Keratinocyte (primary cell): ENCODE measurements around the gene CFAP45. TPM values are rescaled to one million over a fixed set of nuclear protein-coding genes. Genes with fewer than 3 reads are reported as not detected.

Source experiments
- DNase-seq: peaks from one replicate; pipeline ENCODE4 v3.0.0-alpha.2; 2011; ENCODE audit warnings: low read depth, missing footprints, low spot score
- FAIRE-seq: peaks from 2 replicates; lab custom pipeline; 2011; peaks lifted over from hg19 to GRCh38; lab: Jason Lieb, UNC
- H2AFZ ChIP-seq: 2 replicates; pipeline ENCODE4 v1.6.0; 2012; ENCODE audit warnings: low read length, control low read depth, inconsistent platforms; ENCODE audit not compliant: control insufficient read depth
- H3K27ac ChIP-seq: 2 replicates; pipeline ENCODE4 v1.5.1; 2011; ENCODE audit warnings: low read length; ENCODE audit not compliant: control insufficient read depth, insufficient read depth
- H3K27me3 ChIP-seq: 3 replicates; pipeline ENCODE4 v1.6.0; 2011; ENCODE audit warnings: low read length; ENCODE audit not compliant: control insufficient read depth, insufficient read depth; ENCODE audit errors: extremely low read depth
- H3K36me3 ChIP-seq, 2 experiments: 2 replicates in 1 of 2; 3 replicates in 1 of 2; pipeline ENCODE4 v1.5.1; 2011; ENCODE audit warnings: low read length in 2 of 2, mild to moderate bottlenecking in 1 of 2; ENCODE audit not compliant: control insufficient read depth in 2 of 2, insufficient read depth in 2 of 2; ENCODE audit errors: extremely low read depth in 1 of 2
- H3K4me1 ChIP-seq: 3 replicates; pipeline ENCODE4 v1.5.1; 2011; ENCODE audit warnings: low read length; ENCODE audit not compliant: control insufficient read depth, insufficient read depth; ENCODE audit errors: extremely low read depth
- H3K4me2 ChIP-seq: 3 replicates; pipeline ENCODE4 v1.6.0; 2011; ENCODE audit warnings: low read depth, low read length; ENCODE audit not compliant: control insufficient read depth, insufficient read depth; ENCODE audit errors: extremely low read depth
- H3K4me3 ChIP-seq, 3 experiments: fragments of 200-600 bp in 1 of 3; sonication (generic) in 1 of 3; 2 replicates in 2 of 3; 3 replicates in 1 of 3; pipeline ENCODE4 v1.5.1; 2011 to 2016; ENCODE audit warnings: low read length in 3 of 3, mild to moderate bottlenecking in 3 of 3, control low read depth in 2 of 3, inconsistent platforms in 1 of 3, low read depth in 1 of 3, mixed read lengths in 1 of 3, mixed run types in 1 of 3, moderate library complexity in 1 of 3; ENCODE audit not compliant: control insufficient read depth in 2 of 3, insufficient read depth in 2 of 3; ENCODE audit errors: extremely low read depth in 1 of 3
- H3K79me2 ChIP-seq: 2 replicates; pipeline ENCODE4 v1.6.0; 2012; ENCODE audit warnings: low read length; ENCODE audit not compliant: control insufficient read depth, insufficient read depth
- H3K9ac ChIP-seq: 3 replicates; pipeline ENCODE4 v1.6.0; 2011; ENCODE audit warnings: low read length; ENCODE audit not compliant: control insufficient read depth, insufficient read depth; ENCODE audit errors: extremely low read depth
- H3K9me1 ChIP-seq: 3 replicates; pipeline ENCODE4 v1.6.0; 2011; ENCODE audit warnings: low read length; ENCODE audit not compliant: control insufficient read depth, insufficient read depth; ENCODE audit errors: extremely low read depth
- H3K9me3 ChIP-seq: 2 replicates; pipeline ENCODE4 v1.5.1; 2012; ENCODE audit warnings: low read depth, low read length; ENCODE audit not compliant: control insufficient read depth
- H4K20me1 ChIP-seq: 3 replicates; pipeline ENCODE4 v1.6.0; 2011; ENCODE audit warnings: low read length; ENCODE audit not compliant: control insufficient read depth, insufficient read depth; ENCODE audit errors: extremely low read depth
- CTCF ChIP-seq, 3 experiments: IDR thresholded peaks in 1 of 3; conservative IDR thresholded peaks in 1 of 3; optimal IDR thresholded peaks in 1 of 3; 2 replicates in 2 of 3; 3 replicates in 1 of 3; pipeline versions ENCODE3 to v1.5.1; 2011; ENCODE audit warnings: low read length in 3 of 3, mild to moderate bottlenecking in 3 of 3, moderate library complexity in 2 of 3, control low read depth in 1 of 3, inconsistent platforms in 1 of 3; ENCODE audit not compliant: insufficient read depth in 2 of 3; ENCODE audit errors: extremely low read depth in 1 of 3
- EZH2 ChIP-seq: IDR thresholded peaks from one replicate; pipeline ENCODE4 v1.6.1; 2012; ENCODE audit warnings: inconsistent platforms, mild to moderate bottlenecking, low read length, moderate library complexity
- dilution Hi-C: fragments of 300-500 bp; cut with MboI; formaldehyde crosslinking; loops from one replicate; pipeline ENCODE4 v1.7.0; 2020; ENCODE audit warnings: low sequenced_read_pairs; ENCODE audit not compliant: extremely low pct_ligation_motif_present
- polyA plus RNA-seq, 5 experiments: library from polyadenylated mRNA; depleted of rRNA in 3 of 5; stranded (reverse) in 3 of 5; stranded (forward) in 1 of 5; unstranded in 1 of 5; fragments of >200 nt; gene quantifications; 1 replicate in 1 of 5; 2 replicates in 3 of 5; 3 replicates in 1 of 5; pipeline versions ENCODE4 v1.2.1 to v1.2.3, GENCODE V29; 2011 to 2012; ENCODE audit warnings: missing spikeins in 2 of 5, low read depth in 1 of 5, low replicate concordance in 1 of 5

CFAP45 gene
- polyA plus RNA-seq, 1 donor (not counting 4 experiments of a cell fraction or from before 2014, with no cell fraction given) = 2.3 TPM

DNA sequence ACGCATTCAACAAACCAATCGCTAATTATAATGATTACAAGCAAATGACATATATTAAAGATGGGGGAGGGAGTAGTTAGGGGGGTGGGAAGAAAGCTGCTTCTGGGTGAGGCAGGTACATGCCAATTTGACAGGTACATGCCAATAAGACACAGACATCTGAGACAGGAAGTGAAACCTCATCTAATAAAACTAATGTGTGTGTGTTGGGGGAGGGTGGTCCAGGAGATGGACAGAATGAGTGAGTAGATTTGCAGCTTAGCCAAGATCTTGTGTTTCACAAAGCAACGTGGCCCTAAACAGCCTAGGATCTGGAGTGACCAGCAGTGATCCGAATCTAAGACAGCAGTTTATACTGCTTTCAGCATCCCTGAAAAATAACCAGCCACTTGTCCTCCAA is 10.8 kb downstream of the CFAP45 start:
- no peaks in the 10 kb centered on the region for H4K20me1 ChIP-seq
- H3K36me3 ChIP-seq = no peaks in the 10 kb centered on the region
- DNase-seq = no peak
- H3K27ac ChIP-seq = no peak overlapping the region
- no peak overlapping the region for H3K9ac ChIP-seq
- dilution Hi-C loops = loop anchor here (5.0 kb wide), 1 partner anchor 92 kb away; no protein-coding TSS in a partner anchor
- FAIRE-seq = peak; percentile 60
- no peaks in the 10 kb centered on the region for H3K27me3 ChIP-seq
- no peaks in the 10 kb centered on the region for H3K9me1 ChIP-seq
- H3K4me1 ChIP-seq = peaks cover 19% of the 10 kb centered on the region
- no peak overlapping the region for H3K4me3 ChIP-seq
- TF ChIP-seq CTCF (optimal IDR thresholded peaks at IDR 0.05 in 1 of 3, IDR thresholded peaks at IDR 0.05 in 1 of 3, conservative IDR thresholded peaks at IDR 0.05 in 1 of 3; ENCODE audit: extremely low read depth in 1 of 3, insufficient read depth in 2 of 3, low read length in 3 of 3) = no peak
- TF ChIP-seq EZH2 = no peak
- H3K9me3 ChIP-seq = no peaks in the 10 kb centered on the region
- no peak overlapping the region for H2AFZ ChIP-seq
- H3K4me2 ChIP-seq = peak overlapping the region; percentile 54
- no peaks in the 10 kb centered on the region for H3K79me2 ChIP-seq

DNA sequence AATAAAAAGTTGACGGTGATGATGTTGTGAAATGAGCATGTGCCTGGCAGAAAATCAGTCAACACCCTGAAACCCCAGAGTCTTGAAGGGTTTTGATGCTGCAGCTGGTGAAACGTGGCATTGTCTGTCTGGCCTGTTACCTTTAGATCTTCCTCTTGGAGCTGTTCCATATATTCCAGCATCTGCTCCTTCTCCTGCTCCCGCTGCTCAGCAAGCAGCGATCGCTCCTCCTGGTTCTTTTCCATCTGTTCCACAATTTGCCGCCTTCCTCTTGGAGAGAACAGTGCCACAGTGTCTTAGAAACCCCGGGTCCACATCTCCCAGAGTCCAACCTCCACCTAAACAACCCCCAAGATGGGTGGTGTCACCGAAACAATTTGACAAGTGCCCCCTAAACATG is 15.7 kb downstream of the CFAP45 start:
- no peak overlapping the region for H3K4me3 ChIP-seq
- H2AFZ ChIP-seq = no peak overlapping the region
- no peak for FAIRE-seq
- H4K20me1 ChIP-seq = no peaks in the 10 kb centered on the region
- no peaks in the 10 kb centered on the region for H3K79me2 ChIP-seq
- H3K4me2 ChIP-seq = no peak overlapping the region
- no peaks in the 10 kb centered on the region for H3K36me3 ChIP-seq
- DNase-seq = no peak
- no peak overlapping the region for H3K27ac ChIP-seq
- TF ChIP-seq CTCF (optimal IDR thresholded peaks at IDR 0.05 in 1 of 3, IDR thresholded peaks at IDR 0.05 in 1 of 3, conservative IDR thresholded peaks at IDR 0.05 in 1 of 3; ENCODE audit: extremely low read depth in 1 of 3, insufficient read depth in 2 of 3, low read length in 3 of 3) (no peak), EZH2 (no peak)
- no peaks in the 10 kb centered on the region for H3K27me3 ChIP-seq
- no peak overlapping the region for H3K9ac ChIP-seq
- H3K9me3 ChIP-seq = no peaks in the 10 kb centered on the region
- dilution Hi-C loops = no loop called here
- H3K9me1 ChIP-seq = no peaks in the 10 kb centered on the region
- H3K4me1 ChIP-seq = peaks cover 36% of the 10 kb centered on the region
